NCI-H748 (cell line): ENCODE data around the gene SLC49A3.
A peak's percentile ranks its signal among the peaks of the same experiment; 100 is the strongest.
"Not testable (repeated sequence)": the region's sequence is repeated elsewhere in the genome, so short reads cannot be mapped to it uniquely, and the experiment has no call there.

Experiments used
- DNase-seq: peaks from one replicate; lab custom pipeline; 2025; ENCODE audit not compliant: unreplicated experiment; lab: John Stamatoyannopoulos, UW

SLC49A3 gene

GRCh38 chr4:722169-722725 is 33.3 kb upstream of the SLC49A3 start:
- DNase-seq: no peak

- no peak for DNase-seq
Measured at GRCh38 chr4:721261-722168, 32.6 kb upstream of the SLC49A3 start.

- no peak for DNase-seq
Measured at GRCh38 chr4:720111-720860, 31.3 kb upstream of the SLC49A3 start.

GRCh38 chr4:718460-718859 is 29.5 kb upstream of the SLC49A3 start:
- no peak for DNase-seq

GRCh38 chr4:717601-718320 is 28.8 kb upstream of the SLC49A3 start:
- no peak for DNase-seq

GRCh38 chr4:714087-714486 is 25.1 kb upstream of the SLC49A3 start:
- DNase-seq: no peak

GRCh38 chr4:712916-713632 is 24.1 kb upstream of the SLC49A3 start:
- DNase-seq: no peak

- DNase-seq: no peak
Measured at GRCh38 chr4:712093-712492, 23.1 kb upstream of the SLC49A3 start.

- DNase-seq: no peak
Measured at GRCh38 chr4:710916-711315, 22.0 kb upstream of the SLC49A3 start.

GRCh38 chr4:710116-710515 is 21.2 kb upstream of the SLC49A3 start:
- DNase-seq: no peak

- no peak for DNase-seq
Measured at GRCh38 chr4:709348-709747, 20.4 kb upstream of the SLC49A3 start.

- DNase-seq: no peak
Measured at GRCh38 chr4:708631-708933, 19.6 kb upstream of the SLC49A3 start.

- DNase-seq: no peak
Measured at GRCh38 chr4:707929-708630, 19.1 kb upstream of the SLC49A3 start.

- DNase-seq: no peak
Measured at GRCh38 chr4:706834-707598, 18.1 kb upstream of the SLC49A3 start.

- DNase-seq: not testable (repeated sequence)
Measured at GRCh38 chr4:706083-706633, 17.2 kb upstream of the SLC49A3 start.

GRCh38 chr4:705278-706082 is 16.5 kb upstream of the SLC49A3 start, which contains the start of gene PCGF3:
Gene PCGF3, plus strand, starts transcription at chr4:705832. Its CDS starts 27,849 bp downstream, at chr4:733681.
- DNase-seq: peak; percentile 71

GRCh38 chr4:704971-705277 is 16.0 kb upstream of the SLC49A3 start:
- DNase-seq: no peak

GRCh38 chr4:704198-704891 is 15.4 kb upstream of the SLC49A3 start:
- no peak for DNase-seq
